ENCODE results near the gene CAMKK1.
A peak's percentile ranks its signal among the peaks of the same experiment; 100 is the strongest.

- no peak for TF ChIP-seq RARB (CRISPR knock-in tag; IDR thresholded peaks at IDR 0.05)
- no peak for TF ChIP-seq PPARA (CRISPR knock-in tag; IDR thresholded peaks at IDR 0.05; ENCODE audit: borderline replicate concordance)
- TF ChIP-seq CREB5 (CRISPR knock-in tag; IDR thresholded peaks at IDR 0.05; ENCODE audit: low read depth): no peak
- TF ChIP-seq TCF4 (CRISPR knock-in tag; IDR thresholded peaks at IDR 0.05; ENCODE audit: borderline replicate concordance): no peak
- TF ChIP-seq OSR1 (CRISPR knock-in tag; IDR thresholded peaks at IDR 0.05): no peak
- TF ChIP-seq ZC3H10 (CRISPR knock-in tag; IDR thresholded peaks at IDR 0.05): no peak
- TF ChIP-seq ZFP3 (CRISPR knock-in tag; IDR thresholded peaks at IDR 0.05): 0 out of 2 replicates have a peak, but pooled peaks have one; percentile 52
- TF ChIP-seq CSDC2 (CRISPR knock-in tag; IDR thresholded peaks at IDR 0.05): no peak
- TF ChIP-seq, protein P1, sequence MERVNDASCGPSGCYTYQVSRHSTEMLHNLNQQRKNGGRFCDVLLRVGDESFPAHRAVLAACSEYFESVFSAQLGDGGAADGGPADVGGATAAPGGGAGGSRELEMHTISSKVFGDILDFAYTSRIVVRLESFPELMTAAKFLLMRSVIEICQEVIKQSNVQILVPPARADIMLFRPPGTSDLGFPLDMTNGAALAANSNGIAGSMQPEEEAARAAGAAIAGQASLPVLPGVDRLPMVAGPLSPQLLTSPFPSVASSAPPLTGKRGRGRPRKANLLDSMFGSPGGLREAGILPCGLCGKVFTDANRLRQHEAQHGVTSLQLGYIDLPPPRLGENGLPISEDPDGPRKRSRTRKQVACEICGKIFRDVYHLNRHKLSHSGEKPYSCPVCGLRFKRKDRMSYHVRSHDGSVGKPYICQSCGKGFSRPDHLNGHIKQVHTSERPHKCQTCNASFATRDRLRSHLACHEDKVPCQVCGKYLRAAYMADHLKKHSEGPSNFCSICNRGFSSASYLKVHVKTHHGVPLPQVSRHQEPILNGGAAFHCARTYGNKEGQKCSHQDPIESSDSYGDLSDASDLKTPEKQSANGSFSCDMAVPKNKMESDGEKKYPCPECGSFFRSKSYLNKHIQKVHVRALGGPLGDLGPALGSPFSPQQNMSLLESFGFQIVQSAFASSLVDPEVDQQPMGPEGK (CRISPR knock-in tag; IDR thresholded peaks at IDR 0.05; ENCODE audit: borderline replicate concordance): no peak
- TF ChIP-seq ZNF565 (CRISPR knock-in tag; conservative IDR thresholded peaks at IDR 0.05; ENCODE audit: low read depth): no peak
Observed at GRCh38 chr17:3885970-3886369, 6.9 kb downstream of the CAMKK1 start.
